H9 (cell line): ENCODE data around the gene DLG2. TPM values are rescaled to one million over a fixed set of nuclear protein-coding genes. Genes with fewer than 3 reads are reported as not detected.

ENCODE experiments used
- DNase-seq: peaks from one replicate; pipeline ENCODE4 v3.0.0-alpha.2; 2017
- H2AFZ ChIP-seq: one replicate; pipeline ENCODE4 v1.6.1; 2013; ENCODE audit warnings: mild to moderate bottlenecking, low read length, control low read depth, moderate library complexity
- H2AK5ac ChIP-seq: 2 replicates; pipeline ENCODE4 v1.6.1; 2013; ENCODE audit warnings: low read length, control low read depth, mixed read lengths; ENCODE audit not compliant: insufficient read length
- H2BK120ac ChIP-seq: one replicate; pipeline ENCODE4 v1.6.1; 2013; ENCODE audit warnings: low read depth, mild to moderate bottlenecking, low read length, control low read depth, inconsistent platforms; ENCODE audit not compliant: poor library complexity, severe bottlenecking
- H2BK12ac ChIP-seq: 2 replicates; pipeline ENCODE4 v1.6.1; 2013; ENCODE audit warnings: low read length, control low read depth, mixed read lengths, low read depth; ENCODE audit not compliant: insufficient read length
- H2BK15ac ChIP-seq: 2 replicates; pipeline ENCODE4 v1.6.1; 2013; ENCODE audit warnings: low read depth, low read length, control low read depth
- H2BK20ac ChIP-seq: one replicate; pipeline ENCODE4 v1.6.1; 2013; ENCODE audit warnings: low read depth, mild to moderate bottlenecking, low read length, control low read depth, inconsistent platforms; ENCODE audit not compliant: poor library complexity, severe bottlenecking
- H2BK5ac ChIP-seq: 2 replicates; pipeline ENCODE4 v1.6.1; 2013; ENCODE audit warnings: low read length, control low read depth, mixed read lengths; ENCODE audit not compliant: insufficient read length
- H3K14ac ChIP-seq: 2 replicates; pipeline ENCODE4 v1.6.1; 2013; ENCODE audit warnings: low read length, control low read depth; ENCODE audit not compliant: insufficient read depth
- H3K18ac ChIP-seq: 2 replicates; pipeline ENCODE4 v1.6.1; 2013; ENCODE audit warnings: low read depth, mild to moderate bottlenecking, mixed read lengths, low read length, control low read depth; ENCODE audit not compliant: insufficient read length
- H3K23ac ChIP-seq: 2 replicates; pipeline ENCODE4 v1.6.1; 2013; ENCODE audit warnings: low read length, control low read depth, mixed read lengths, low read depth; ENCODE audit not compliant: insufficient read length
- H3K23me2 ChIP-seq: 2 replicates; pipeline ENCODE4 v1.6.1; 2013; ENCODE audit warnings: low read depth, mild to moderate bottlenecking, mixed read lengths, low read length, control low read depth; ENCODE audit not compliant: insufficient read length, poor library complexity, severe bottlenecking
- H3K27ac ChIP-seq: 2 replicates; pipeline ENCODE4 v1.5.1; 2013; ENCODE audit warnings: low read length, control low read depth, mixed read lengths, low read depth; ENCODE audit not compliant: insufficient read length
- H3K27me3 ChIP-seq: 2 replicates; pipeline ENCODE4 v1.6.1; 2013; ENCODE audit warnings: low read length, control low read depth, inconsistent platforms; ENCODE audit not compliant: insufficient read depth
- H3K4ac ChIP-seq: 2 replicates; pipeline ENCODE4 v1.6.1; 2013; ENCODE audit warnings: low read depth, mild to moderate bottlenecking, control low read depth, inconsistent platforms, low read length, moderate library complexity
- H3K4me1 ChIP-seq: 2 replicates; pipeline ENCODE4 v1.6.1; 2013; ENCODE audit warnings: low read length, control low read depth, inconsistent platforms; ENCODE audit not compliant: insufficient read depth
- H3K4me2 ChIP-seq: 2 replicates; pipeline ENCODE4 v1.6.1; 2013; ENCODE audit warnings: low read length, control low read depth, mixed read lengths; ENCODE audit not compliant: insufficient read length, insufficient read depth
- H3K56ac ChIP-seq: 2 replicates; pipeline ENCODE4 v1.6.1; 2013; ENCODE audit warnings: low read depth, mild to moderate bottlenecking, mixed read lengths, low read length, control low read depth; ENCODE audit not compliant: insufficient read length
- H3K79me1 ChIP-seq: 2 replicates; pipeline ENCODE4 v1.6.1; 2013; ENCODE audit warnings: low read depth, mild to moderate bottlenecking, moderate library complexity, low read length, control low read depth, inconsistent platforms; ENCODE audit not compliant: insufficient read depth, poor library complexity, severe bottlenecking
- H3K79me2 ChIP-seq: 2 replicates; pipeline ENCODE4 v1.6.1; 2013; ENCODE audit warnings: low read length, control low read depth, inconsistent platforms; ENCODE audit not compliant: insufficient read depth
- H3K9ac ChIP-seq: 2 replicates; pipeline ENCODE4 v1.6.1; 2013; ENCODE audit warnings: low read length, control low read depth, mixed read lengths; ENCODE audit not compliant: insufficient read length; ENCODE audit errors: extremely low read depth
- H3K9me3 ChIP-seq: one replicate; pipeline ENCODE4 v1.6.1; 2013; ENCODE audit warnings: low read depth, low read length, inconsistent platforms; ENCODE audit not compliant: control insufficient read depth
- H3T11ph ChIP-seq: one replicate; pipeline ENCODE4 v1.6.1; 2013; ENCODE audit warnings: mild to moderate bottlenecking, low read length, control low read depth, inconsistent platforms
- H4K20me1 ChIP-seq: one replicate; pipeline ENCODE4 v1.6.1; 2013; ENCODE audit not compliant: control insufficient read depth, insufficient read length, insufficient read depth
- H4K5ac ChIP-seq: 2 replicates; pipeline ENCODE4 v1.6.1; 2013; ENCODE audit warnings: low read depth, mild to moderate bottlenecking, mixed read lengths, low read length, control low read depth; ENCODE audit not compliant: insufficient read length
- H4K8ac ChIP-seq: replicated peaks from 2 replicates; pipeline ENCODE4 v1.6.1; 2013; ENCODE audit warnings: low read length, control low read depth, mixed read lengths, low read depth; ENCODE audit not compliant: insufficient read length
- H4K91ac ChIP-seq: 2 replicates; pipeline ENCODE4 v1.6.1; 2013; ENCODE audit warnings: low read depth, mild to moderate bottlenecking, moderate library complexity, mixed read lengths, low read length, control low read depth; ENCODE audit not compliant: insufficient read length
- H3K27ac Mint-ChIP-seq, 3 experiments: 2 replicates in 2 of 3; 3 replicates in 1 of 3; pipeline ENCODE4 v1.8.0; 2020 to 2021; ENCODE audit warnings: mixed read lengths in 3 of 3, mild to moderate bottlenecking in 1 of 3, moderate library complexity in 1 of 3
- H3K27me3 Mint-ChIP-seq: 2 replicates; pipeline ENCODE4 v1.8.0; 2021; ENCODE audit warnings: low read depth, mild to moderate bottlenecking, moderate library complexity, mixed read lengths
- H3K36me3 Mint-ChIP-seq, 3 experiments: 2 replicates in 2 of 3; 3 replicates in 1 of 3; pipeline ENCODE4 v1.8.0; 2020 to 2021; ENCODE audit warnings: low read depth in 3 of 3, mixed read lengths in 3 of 3; ENCODE audit not compliant: insufficient read depth in 1 of 3
- H3K4me1 Mint-ChIP-seq, 2 experiments: 2 replicates each; pipeline ENCODE4 v1.8.0; 2020; ENCODE audit warnings: mixed read lengths in 2 of 2
- H3K4me3 Mint-ChIP-seq, 2 experiments: 2 replicates in 1 of 2; 3 replicates in 1 of 2; pipeline ENCODE4 v1.8.0; 2020 to 2021; ENCODE audit warnings: mild to moderate bottlenecking in 2 of 2, mixed read lengths in 2 of 2, moderate library complexity in 1 of 2
- H3K9me3 Mint-ChIP-seq, 2 experiments: 2 replicates in 1 of 2; 3 replicates in 1 of 2; pipeline ENCODE4 v1.8.0; 2020; ENCODE audit warnings: mild to moderate bottlenecking in 2 of 2, mixed read lengths in 2 of 2, moderate library complexity in 1 of 2
- CTCF ChIP-seq: fragments of 200-600 bp; sonication (generic); conservative IDR thresholded peaks from 3 replicates; pipeline ENCODE4 v1.8.0; 2021; ENCODE audit warnings: antibody characterized with exemption, mild to moderate bottlenecking
- WGBS: extraction: QIAGEN DNeasy Blood & Tissue Kit; methylation state at CpG from one replicate; pipeline ENCODE4 v1.1.7; 2013; ENCODE audit warnings: missing lambda C conversion rate, low lambda C conversion rate, mixed read lengths; ENCODE audit not compliant: insufficient read length; ENCODE audit errors: extremely low coverage; 5-methylcytosine and 5-hydroxymethylcytosine counted together
- total RNA-seq: library from RNA; stranded (reverse); gene quantifications from 2 replicates; pipeline ENCODE4 v1.2.1, GENCODE V29; 2021

DLG2 gene
- total RNA-seq, 1 experiment from 2014 or later, result 8.0 TPM

GRCh38 chr11:84583106-84583505 lies 1044.0 kb downstream of the DLG2 start:
- Mint-ChIP-seq H3K36me3 (peaks cover 0 to 9% (median 0%) of the 10 kb centered on the region in 3 experiments; a peak in 2 of 7 replicates), H3K27ac (no peak overlapping the region)
- WGBS, result no CpG with 5 or more reads among the region's 1 CpG

More at GRCh38 chr11:84583106-84583505, 1044.0 kb downstream of the DLG2 start:
- Histone ChIP-seq H2BK5ac (no peak overlapping the region), H3K79me1 (no peaks in the 10 kb centered on the region), H2BK12ac (no peak overlapping the region), H2BK120ac (no peak overlapping the region), H4K8ac (no peak overlapping the region), H3K18ac (no peak overlapping the region), H3K79me2 (no peaks in the 10 kb centered on the region), H3K14ac (no peak overlapping the region), H3K23me2 (no peaks in the 10 kb centered on the region), H3K23ac (no peak overlapping the region), H4K91ac (no peak overlapping the region), H2BK20ac (no peak overlapping the region), H4K5ac (no peak overlapping the region), H4K20me1 (no peaks in the 10 kb centered on the region), H2AK5ac (no peak overlapping the region), H3T11ph (no peak overlapping the region), H3K9ac (no peak overlapping the region), H2BK15ac (no peak overlapping the region), H3K4me1 (no peaks in the 10 kb centered on the region), H2AFZ (no peak overlapping the region), H3K27me3 (no peaks in the 10 kb centered on the region), H3K27ac (no peak overlapping the region), H3K9me3 (no peaks in the 10 kb centered on the region), H3K56ac (no peak overlapping the region), H3K4ac (no peak overlapping the region), H3K4me2 (no peak overlapping the region)
- no peak for DNase-seq
- no peaks in the 10 kb centered on the region for H3K27me3 Mint-ChIP-seq
- H3K4me1 Mint-ChIP-seq, result peaks cover 6% of the 10 kb centered on the region in 2 experiments
- no peak for TF ChIP-seq CTCF
- H3K4me3 Mint-ChIP-seq, result no peak overlapping the region
- peaks cover 0 to 5% of the 10 kb centered on the region in 2 experiments; a peak in 2 of 5 replicates for H3K9me3 Mint-ChIP-seq
